ENCODE data around the gene TTN. TPM values are rescaled to one million over a fixed set of nuclear protein-coding genes. Genes with fewer than 3 reads are reported as not detected.
A peak's percentile ranks its signal among the peaks of the same experiment; 100 is the strongest.

TTN gene
- total RNA-seq, 1 donor from 2014 or later: 12.2 TPM

DNA sequence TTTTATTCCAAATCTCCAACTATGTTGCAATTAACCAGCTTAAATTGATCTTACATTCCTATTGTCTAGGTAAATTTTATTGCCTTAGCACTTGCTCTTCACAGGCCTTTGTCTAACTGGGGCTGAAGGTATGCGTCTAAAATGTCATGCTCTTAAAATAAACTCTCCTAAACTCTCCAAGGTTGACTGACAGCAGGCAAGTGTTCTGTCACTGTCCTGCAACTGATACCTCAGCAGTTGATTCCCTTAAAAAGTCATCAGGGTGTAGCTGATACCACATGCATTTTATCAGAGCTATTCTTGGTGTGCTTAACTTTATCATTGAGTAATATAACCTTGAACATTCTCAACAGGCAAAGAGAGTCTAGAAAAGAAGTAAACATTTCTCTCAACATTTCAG is 680 bp downstream of the TTN start:
- H3K9me3 Mint-ChIP-seq (ENCODE audit: low read depth): no peaks in the 10 kb centered on the region
- no peak for DNase-seq (ENCODE audit: low spot score, unreplicated experiment)
- H3K27me3 Mint-ChIP-seq: no peaks in the 10 kb centered on the region
- H3K4me1 Mint-ChIP-seq (ENCODE audit: low read depth): peaks cover 4% of the 10 kb centered on the region
- TF ChIP-seq CTCF (IDR thresholded peaks at IDR 0.05; ENCODE audit: unreplicated experiment): no peak
- no peak overlapping the region for H3K4me3 Mint-ChIP-seq (ENCODE audit: low read depth)
- H3K36me3 Mint-ChIP-seq (ENCODE audit: insufficient read depth): no peaks in the 10 kb centered on the region
- no peak overlapping the region for H3K27ac Mint-ChIP-seq

GRCh38 chr2:178805457-178805856 is 1.8 kb downstream of the TTN start:
- no peak overlapping the region for H3K4me3 Mint-ChIP-seq (ENCODE audit: low read depth)
- H3K4me1 Mint-ChIP-seq (ENCODE audit: low read depth): peaks cover 3% of the 10 kb centered on the region
- H3K9me3 Mint-ChIP-seq (ENCODE audit: low read depth): no peaks in the 10 kb centered on the region
- no peak for DNase-seq (ENCODE audit: low spot score, unreplicated experiment)
- H3K36me3 Mint-ChIP-seq (ENCODE audit: insufficient read depth): no peaks in the 10 kb centered on the region
- H3K27me3 Mint-ChIP-seq: no peaks in the 10 kb centered on the region
- no peak for TF ChIP-seq CTCF (IDR thresholded peaks at IDR 0.05; ENCODE audit: unreplicated experiment)
- no peak overlapping the region for H3K27ac Mint-ChIP-seq

DNA sequence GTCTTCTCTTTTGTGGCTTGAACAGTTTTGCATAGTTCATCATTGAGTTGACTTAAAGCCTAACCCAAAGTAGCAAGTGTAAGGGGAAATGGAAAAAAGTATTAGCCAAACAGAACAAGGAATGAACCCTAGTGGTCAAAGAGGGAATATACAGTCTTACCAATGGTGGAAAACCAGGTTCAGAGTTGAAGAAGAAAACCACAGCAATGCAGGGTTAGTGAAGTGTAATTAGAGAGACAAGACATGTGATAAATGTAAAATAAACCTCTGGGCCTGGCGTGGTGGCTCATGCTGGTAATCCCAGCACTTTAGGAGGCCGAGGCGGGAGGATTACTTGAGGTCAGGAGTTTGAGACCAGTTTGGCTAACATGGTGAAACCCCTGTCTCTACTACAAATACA is 2.4 kb downstream of the TTN start:
- Mint-ChIP-seq H3K27me3 (no peaks in the 10 kb centered on the region), H3K4me3 (ENCODE audit: low read depth) (no peak overlapping the region), H3K36me3 (ENCODE audit: insufficient read depth) (peaks cover 1% of the 10 kb centered on the region), H3K9me3 (ENCODE audit: low read depth) (no peaks in the 10 kb centered on the region), H3K4me1 (ENCODE audit: low read depth) (peaks cover 3% of the 10 kb centered on the region), H3K27ac (no peak overlapping the region)
- peak; percentile 52 for TF ChIP-seq CTCF (IDR thresholded peaks at IDR 0.05; ENCODE audit: unreplicated experiment)
- DNase-seq (ENCODE audit: low spot score, unreplicated experiment): no peak

DNA sequence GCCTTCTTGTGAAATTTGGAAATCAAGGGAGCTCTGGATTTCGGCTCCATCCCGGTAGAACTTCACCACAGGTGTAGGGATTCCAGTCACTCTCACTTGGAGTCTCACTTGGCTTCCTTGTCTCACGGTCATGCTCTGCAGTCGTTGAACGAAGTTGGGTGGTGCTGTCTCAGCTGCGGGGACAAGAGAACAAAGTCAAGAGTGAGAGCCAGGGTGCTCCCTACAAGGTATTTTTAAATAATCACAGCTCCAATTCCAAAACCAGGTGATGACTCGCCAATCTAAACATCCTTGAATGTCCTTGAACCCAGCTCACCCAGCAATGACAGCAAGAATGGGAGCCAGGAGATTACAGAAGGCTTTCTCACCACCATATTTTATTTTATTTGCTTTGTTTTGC is 6.7 kb downstream of the TTN start:
- Mint-ChIP-seq H3K4me1 (ENCODE audit: low read depth) (no peaks in the 10 kb centered on the region), H3K4me3 (ENCODE audit: low read depth) (no peak overlapping the region), H3K36me3 (ENCODE audit: insufficient read depth) (peaks cover 11% of the 10 kb centered on the region), H3K9me3 (ENCODE audit: low read depth) (peaks cover 4% of the 10 kb centered on the region), H3K27me3 (no peaks in the 10 kb centered on the region), H3K27ac (peak overlapping the region; percentile 50)
- TF ChIP-seq CTCF (IDR thresholded peaks at IDR 0.05; ENCODE audit: unreplicated experiment): no peak
- DNase-seq (ENCODE audit: low spot score, unreplicated experiment): no peak

- H3K36me3 Mint-ChIP-seq (ENCODE audit: insufficient read depth): peaks cover 11% of the 10 kb centered on the region
- H3K9me3 Mint-ChIP-seq (ENCODE audit: low read depth): peaks cover 4% of the 10 kb centered on the region
- H3K4me3 Mint-ChIP-seq (ENCODE audit: low read depth): no peak overlapping the region
- H3K4me1 Mint-ChIP-seq (ENCODE audit: low read depth): no peaks in the 10 kb centered on the region
- no peak for DNase-seq (ENCODE audit: low spot score, unreplicated experiment)
- H3K27me3 Mint-ChIP-seq: no peaks in the 10 kb centered on the region
- no peak for TF ChIP-seq CTCF (IDR thresholded peaks at IDR 0.05; ENCODE audit: unreplicated experiment)
- no peak overlapping the region for H3K27ac Mint-ChIP-seq
These were observed 7.9 kb downstream of the TTN start for GRCh38 chr2:178799305-178799704.

All from progenitor cell of endocrine pancreas (in vitro differentiated cells).